K562 (cell line): ENCODE measurements around the gene KLHDC7B. TPM values are rescaled to one million over a fixed set of nuclear protein-coding genes. Genes with fewer than 3 reads are reported as not detected.
A peak's percentile ranks its signal among the peaks of the same experiment; 100 is the strongest.

Experiments
- ATF4 ChIP-seq: fragments of 450-650 bp; formaldehyde crosslinking; IDR thresholded peaks from 2 replicates; pipeline ENCODE4 v1.4.0; 2022; ENCODE audit warnings: mild to moderate bottlenecking, moderate library complexity
- CREB1 ChIP-seq, 2 experiments: sonication (generic) in 1 of 2; formaldehyde crosslinking in 1 of 2; IDR thresholded peaks; 2 replicates each; pipeline versions ENCODE4 v1.6.1 to v1.8.0; 2012 to 2022; ENCODE audit warnings: inconsistent platforms in 1 of 2, mild to moderate bottlenecking in 1 of 2, missing genetic modification reagents in 1 of 2, moderate library complexity in 1 of 2
- CREM ChIP-seq: IDR thresholded peaks from 2 replicates; pipeline ENCODE4 v1.6.1; 2014; ENCODE audit warnings: antibody characterized with exemption, low read depth
- GATAD2A ChIP-seq: fragments of 450-650 bp; IDR thresholded peaks from 2 replicates; pipeline ENCODE4 v1.6.1; 2017
- HCFC1 ChIP-seq: IDR thresholded peaks from 2 replicates; pipeline ENCODE4 v1.6.1; 2012; ENCODE audit warnings: low read depth, low read length, improper control_type of control experiment
- HMGN3 ChIP-seq: IDR thresholded peaks from 2 replicates; pipeline ENCODE4 v1.6.1; 2011; ENCODE audit warnings: borderline replicate concordance, low read depth, mild to moderate bottlenecking, mixed read lengths, low read length; ENCODE audit not compliant: insufficient read length; ENCODE audit errors: extremely low read depth
- NFYB ChIP-seq: IDR thresholded peaks from 2 replicates; pipeline ENCODE4 v1.6.1; 2011; ENCODE audit warnings: mild to moderate bottlenecking, moderate library complexity; ENCODE audit not compliant: insufficient read length; ENCODE audit errors: extremely low read depth
- NR2C1 ChIP-seq, 2 experiments: fragments of 450-650 bp; IDR thresholded peaks; 2 replicates each; pipeline ENCODE4 v1.6.1; 2017; ENCODE audit warnings: mild to moderate bottlenecking in 2 of 2, antibody characterized with exemption in 1 of 2, inconsistent platforms in 1 of 2, missing compliant biosample characterization in 1 of 2, missing genetic modification characterization in 1 of 2
- PHF8 ChIP-seq: fragments of 200-600 bp; sonication (generic); IDR thresholded peaks from 2 replicates; pipeline ENCODE4 v1.6.1; 2012; ENCODE audit warnings: mixed run types, mild to moderate bottlenecking, inconsistent platforms, low read length, moderate library complexity, borderline replicate concordance
- POLR2A ChIP-seq: fragments of 450-650 bp; conservative IDR thresholded peaks from 2 replicates; pipeline ENCODE4 v1.6.1; 2016
- PREB ChIP-seq: sonication (generic); formaldehyde crosslinking; IDR thresholded peaks from 2 replicates; pipeline ENCODE4 v1.8.1; 2023; ENCODE audit warnings: mild to moderate bottlenecking, missing genetic modification reagents
- RCOR1 ChIP-seq, 2 experiments: IDR thresholded peaks; 2 replicates each; pipeline ENCODE4 v1.6.1; 2012; ENCODE audit warnings: low read depth in 2 of 2, low read length in 2 of 2, borderline replicate concordance in 1 of 2, improper control_type of control experiment in 1 of 2
- SNRNP70 ChIP-seq: fragments of 200-400 bp; formaldehyde crosslinking; optimal IDR thresholded peaks from 2 replicates; pipeline ENCODE3; 2017; ENCODE audit warnings: low read depth, low read length
- STAT5A ChIP-seq: IDR thresholded peaks from 2 replicates; pipeline ENCODE4 v1.6.1; 2012; ENCODE audit warnings: low read length, inconsistent platforms, borderline replicate concordance
- ZNF347 ChIP-seq: fragments of 450-650 bp; formaldehyde crosslinking; IDR thresholded peaks from 2 replicates; pipeline ENCODE4 v1.4.0; 2020; ENCODE audit warnings: low read depth, mild to moderate bottlenecking, moderate library complexity
- polyA plus RNA-seq, 8 experiments: library from polyadenylated mRNA; depleted of rRNA in 4 of 8; stranded (reverse) in 5 of 8; unstranded in 3 of 8; fragments of >200 nt; fragmentation: Nextera tagmentation in 2 of 8; fragmentation: Illumina TruSeq in 1 of 8; extraction: Ambion mirVana in 2 of 8; extraction: Trizol in 1 of 8; gene quantifications; 2 replicates each; pipeline versions ENCODE4 v1.2.1 to v1.2.3, GENCODE V29; 2011 to 2014; ENCODE audit warnings: inconsistent platforms in 1 of 8, missing spikeins in 1 of 8
- total RNA-seq, 7 experiments: library from RNA; depleted of rRNA in 6 of 7; stranded (reverse); fragments of >200 nt in 6 of 7; fragmentation: Illumina TruSeq in 2 of 7; extraction: Trizol in 2 of 7; gene quantifications; 2 replicates each; pipeline versions ENCODE4 v1.2.1 to v1.2.3, GENCODE V29; 2011 to 2021; ENCODE audit warnings: low replicate concordance in 1 of 7
- TF ChIP-seq, protein P1 (sequence below): sonication (generic); formaldehyde crosslinking; IDR thresholded peaks from 2 replicates; pipeline ENCODE4 v1.8.0; 2022; ENCODE audit warnings: mild to moderate bottlenecking, missing genetic modification reagents
- TF ChIP-seq, protein P2 (sequence below): fragments of 250-450 bp; sonication (Bioruptor Pico); IDR thresholded peaks from 2 replicates; pipeline ENCODE4 v1.4.0; 2020; ENCODE audit warnings: mild to moderate bottlenecking, moderate library complexity, borderline replicate concordance

Gene KLHDC7B
- total and polyA plus RNA-seq, 9 of the 15 experiments (the other 6 are each of a cell fraction or from before 2014, with no cell fraction given): 0.04 to 0.22 (median 0.05) TPM; not detected in 4

DNA sequence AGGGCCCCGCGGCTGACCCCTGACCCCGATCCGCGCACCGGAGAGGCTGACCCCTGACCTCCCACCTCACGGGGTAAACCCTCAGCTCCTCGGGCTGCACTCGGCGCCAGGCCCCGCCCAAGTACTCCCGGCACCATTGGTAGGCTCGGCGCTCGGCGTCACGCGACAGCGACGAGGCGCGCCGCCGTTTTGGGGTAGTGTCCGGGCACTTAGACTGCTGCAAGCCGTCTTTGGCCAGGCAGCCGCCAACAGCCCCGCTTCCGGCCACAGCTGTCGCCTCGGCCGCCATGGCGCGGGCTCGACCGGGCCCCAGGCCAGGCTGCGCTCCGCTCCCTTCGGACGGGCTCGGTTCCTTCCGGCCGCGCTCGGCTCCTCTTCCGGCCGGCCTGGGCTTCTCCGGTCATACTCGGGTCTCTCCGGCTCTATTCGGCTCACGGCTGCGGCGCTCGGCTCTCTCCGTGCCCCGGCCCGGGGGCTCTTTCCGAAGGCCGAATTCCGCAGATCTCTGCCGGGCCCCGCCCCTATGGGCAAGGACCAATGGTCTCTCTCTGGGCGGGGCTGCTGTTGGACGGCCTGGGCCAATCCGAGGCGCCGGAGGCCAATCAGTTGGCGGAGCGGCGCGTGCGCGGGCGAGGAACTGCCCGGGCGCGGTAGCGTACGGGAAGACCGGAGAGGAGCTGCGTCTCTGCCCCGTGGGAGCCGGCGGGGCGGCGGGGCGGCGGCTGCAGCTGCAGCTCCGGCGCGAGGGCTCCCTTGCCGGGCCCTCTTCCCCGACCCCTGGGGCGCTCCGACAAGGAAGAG is 37.0 kb downstream of the KLHDC7B start, which contains the start of gene CHKB (continued):
- TF ChIP-seq PHF8 (peak; percentile 86), SNRNP70 (no peak), POLR2A (peak; percentile 80), HMGN3 (peak; percentile 29), GATAD2A (peak; percentile 98), ZNF347 (no peak), PREB (no peak), NFYB (peak; percentile 81), CREM (peak; percentile 92), RCOR1 (IDR thresholded peaks at IDR 0.05; ENCODE audit: borderline replicate concordance in 1 of 2, low read depth in 2 of 2, low read length in 2 of 2) (0 out of 4 replicates have a peak, but pooled peaks of 1 of the 2 experiments have one; percentile 4), NR2C1 (IDR thresholded peaks at IDR 0.05) (peak; percentile 96), NR2C1 (tag; IDR thresholded peaks at IDR 0.05) (peak; percentile 97), HCFC1 (0 out of 2 replicates have a peak, but pooled peaks have one; percentile 41), CREB1 (IDR thresholded peaks at IDR 0.05) (peak; percentile 86), CREB1 (CRISPR knock-in tag; IDR thresholded peaks at IDR 0.05) (peak; percentile 88), ATF4 (CRISPR knock-in tag) (no peak), STAT5A (no peak)
- TF ChIP-seq, protein P1, sequence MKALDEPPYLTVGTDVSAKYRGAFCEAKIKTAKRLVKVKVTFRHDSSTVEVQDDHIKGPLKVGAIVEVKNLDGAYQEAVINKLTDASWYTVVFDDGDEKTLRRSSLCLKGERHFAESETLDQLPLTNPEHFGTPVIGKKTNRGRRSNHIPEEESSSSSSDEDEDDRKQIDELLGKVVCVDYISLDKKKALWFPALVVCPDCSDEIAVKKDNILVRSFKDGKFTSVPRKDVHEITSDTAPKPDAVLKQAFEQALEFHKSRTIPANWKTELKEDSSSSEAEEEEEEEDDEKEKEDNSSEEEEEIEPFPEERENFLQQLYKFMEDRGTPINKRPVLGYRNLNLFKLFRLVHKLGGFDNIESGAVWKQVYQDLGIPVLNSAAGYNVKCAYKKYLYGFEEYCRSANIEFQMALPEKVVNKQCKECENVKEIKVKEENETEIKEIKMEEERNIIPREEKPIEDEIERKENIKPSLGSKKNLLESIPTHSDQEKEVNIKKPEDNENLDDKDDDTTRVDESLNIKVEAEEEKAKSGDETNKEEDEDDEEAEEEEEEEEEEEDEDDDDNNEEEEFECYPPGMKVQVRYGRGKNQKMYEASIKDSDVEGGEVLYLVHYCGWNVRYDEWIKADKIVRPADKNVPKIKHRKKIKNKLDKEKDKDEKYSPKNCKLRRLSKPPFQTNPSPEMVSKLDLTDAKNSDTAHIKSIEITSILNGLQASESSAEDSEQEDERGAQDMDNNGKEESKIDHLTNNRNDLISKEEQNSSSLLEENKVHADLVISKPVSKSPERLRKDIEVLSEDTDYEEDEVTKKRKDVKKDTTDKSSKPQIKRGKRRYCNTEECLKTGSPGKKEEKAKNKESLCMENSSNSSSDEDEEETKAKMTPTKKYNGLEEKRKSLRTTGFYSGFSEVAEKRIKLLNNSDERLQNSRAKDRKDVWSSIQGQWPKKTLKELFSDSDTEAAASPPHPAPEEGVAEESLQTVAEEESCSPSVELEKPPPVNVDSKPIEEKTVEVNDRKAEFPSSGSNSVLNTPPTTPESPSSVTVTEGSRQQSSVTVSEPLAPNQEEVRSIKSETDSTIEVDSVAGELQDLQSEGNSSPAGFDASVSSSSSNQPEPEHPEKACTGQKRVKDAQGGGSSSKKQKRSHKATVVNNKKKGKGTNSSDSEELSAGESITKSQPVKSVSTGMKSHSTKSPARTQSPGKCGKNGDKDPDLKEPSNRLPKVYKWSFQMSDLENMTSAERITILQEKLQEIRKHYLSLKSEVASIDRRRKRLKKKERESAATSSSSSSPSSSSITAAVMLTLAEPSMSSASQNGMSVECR: peak; percentile 56; the same call in 1 of the 2 replicates
- TF ChIP-seq, protein P2, sequence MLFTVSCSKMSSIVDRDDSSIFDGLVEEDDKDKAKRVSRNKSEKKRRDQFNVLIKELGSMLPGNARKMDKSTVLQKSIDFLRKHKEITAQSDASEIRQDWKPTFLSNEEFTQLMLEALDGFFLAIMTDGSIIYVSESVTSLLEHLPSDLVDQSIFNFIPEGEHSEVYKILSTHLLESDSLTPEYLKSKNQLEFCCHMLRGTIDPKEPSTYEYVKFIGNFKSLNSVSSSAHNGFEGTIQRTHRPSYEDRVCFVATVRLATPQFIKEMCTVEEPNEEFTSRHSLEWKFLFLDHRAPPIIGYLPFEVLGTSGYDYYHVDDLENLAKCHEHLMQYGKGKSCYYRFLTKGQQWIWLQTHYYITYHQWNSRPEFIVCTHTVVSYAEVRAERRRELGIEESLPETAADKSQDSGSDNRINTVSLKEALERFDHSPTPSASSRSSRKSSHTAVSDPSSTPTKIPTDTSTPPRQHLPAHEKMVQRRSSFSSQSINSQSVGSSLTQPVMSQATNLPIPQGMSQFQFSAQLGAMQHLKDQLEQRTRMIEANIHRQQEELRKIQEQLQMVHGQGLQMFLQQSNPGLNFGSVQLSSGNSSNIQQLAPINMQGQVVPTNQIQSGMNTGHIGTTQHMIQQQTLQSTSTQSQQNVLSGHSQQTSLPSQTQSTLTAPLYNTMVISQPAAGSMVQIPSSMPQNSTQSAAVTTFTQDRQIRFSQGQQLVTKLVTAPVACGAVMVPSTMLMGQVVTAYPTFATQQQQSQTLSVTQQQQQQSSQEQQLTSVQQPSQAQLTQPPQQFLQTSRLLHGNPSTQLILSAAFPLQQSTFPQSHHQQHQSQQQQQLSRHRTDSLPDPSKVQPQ: no peak
